Smooth muscle cell (in vitro differentiated cells): ENCODE measurements around the gene WNK4. TPM values are rescaled to one million over a fixed set of nuclear protein-coding genes. Genes with fewer than 3 reads are reported as not detected.

Source experiments
- DNase-seq: peaks from one replicate; lab custom pipeline; 2025; ENCODE audit not compliant: unreplicated experiment; lab: John Stamatoyannopoulos, UW
- H2AFZ ChIP-seq: fragments of 200-600 bp; sonication (generic); 2 replicates; pipeline ENCODE4 v1.6.0; 2016; ENCODE audit warnings: antibody characterized with exemption, low read depth, mild to moderate bottlenecking
- H3F3A ChIP-seq: fragments of 200-600 bp; sonication (generic); 2 replicates; pipeline ENCODE4 v1.6.0; 2017; ENCODE audit warnings: antibody characterized with exemption, low read depth
- H3K27ac ChIP-seq: fragments of 200-600 bp; sonication (generic); 2 replicates; pipeline ENCODE4 v1.5.1; 2016; ENCODE audit warnings: low read depth, mild to moderate bottlenecking
- H3K27me3 ChIP-seq: fragments of 200-600 bp; sonication (generic); 2 replicates; pipeline ENCODE4 v1.6.1; 2016; ENCODE audit warnings: low read depth, mild to moderate bottlenecking
- H3K36me3 ChIP-seq: fragments of 200-600 bp; sonication (generic); 2 replicates; pipeline ENCODE4 v1.5.1; 2016; ENCODE audit warnings: low read depth
- H3K4me1 ChIP-seq: fragments of 200-600 bp; sonication (generic); 2 replicates; pipeline ENCODE4 v1.5.1; 2016; ENCODE audit warnings: low read depth
- H3K4me2 ChIP-seq: fragments of 200-600 bp; sonication (generic); 2 replicates; pipeline ENCODE4 v1.6.0; 2016; ENCODE audit warnings: mild to moderate bottlenecking
- H3K4me3 ChIP-seq: fragments of 200-600 bp; sonication (generic); 2 replicates; pipeline ENCODE4 v1.5.1; 2016; ENCODE audit warnings: mild to moderate bottlenecking
- H3K79me2 ChIP-seq: fragments of 200-600 bp; sonication (generic); 2 replicates; pipeline ENCODE4 v1.6.0; 2016; ENCODE audit warnings: low read depth, mild to moderate bottlenecking
- H3K9ac ChIP-seq: fragments of 200-600 bp; sonication (generic); 2 replicates; pipeline ENCODE4 v1.6.0; 2016; ENCODE audit warnings: low read depth
- H3K9me3 ChIP-seq: fragments of 200-600 bp; sonication (generic); replicated peaks from 2 replicates; pipeline ENCODE4 v1.5.1; 2016; ENCODE audit warnings: low read depth
- H4K20me1 ChIP-seq: fragments of 200-600 bp; sonication (generic); 2 replicates; pipeline ENCODE4 v1.6.0; 2016; ENCODE audit warnings: low read depth
- CTCF ChIP-seq: fragments of 200-600 bp; sonication (generic); IDR thresholded peaks from 2 replicates; pipeline ENCODE4 v1.5.1; 2017; ENCODE audit warnings: borderline replicate concordance, mild to moderate bottlenecking, antibody characterized with exemption; ENCODE audit not compliant: insufficient read depth, poor library complexity, severe bottlenecking
- WGBS: methylation state at CpG from one replicate; pipeline ENCODE4 v1.1.7; 2016; ENCODE audit warnings: low lambda C conversion rate; 5-methylcytosine and 5-hydroxymethylcytosine counted together
- polyA plus RNA-seq: library from polyadenylated mRNA; unstranded; fragments of >200 nt; fragmentation: Nextera tagmentation; extraction: Ambion mirVana; gene quantifications from 2 replicates; pipeline ENCODE4 v1.2.1, GENCODE V29; 2016
- total RNA-seq: library from RNA; depleted of rRNA; stranded (reverse); fragments of >200 nt; gene quantifications from 2 replicates; pipeline ENCODE4 v1.2.3, GENCODE V29; 2014

The WNK4 gene
- total and polyA plus RNA-seq, 2 experiments from 2014 or later = 0.49 TPM; not detected in 1

DNA sequence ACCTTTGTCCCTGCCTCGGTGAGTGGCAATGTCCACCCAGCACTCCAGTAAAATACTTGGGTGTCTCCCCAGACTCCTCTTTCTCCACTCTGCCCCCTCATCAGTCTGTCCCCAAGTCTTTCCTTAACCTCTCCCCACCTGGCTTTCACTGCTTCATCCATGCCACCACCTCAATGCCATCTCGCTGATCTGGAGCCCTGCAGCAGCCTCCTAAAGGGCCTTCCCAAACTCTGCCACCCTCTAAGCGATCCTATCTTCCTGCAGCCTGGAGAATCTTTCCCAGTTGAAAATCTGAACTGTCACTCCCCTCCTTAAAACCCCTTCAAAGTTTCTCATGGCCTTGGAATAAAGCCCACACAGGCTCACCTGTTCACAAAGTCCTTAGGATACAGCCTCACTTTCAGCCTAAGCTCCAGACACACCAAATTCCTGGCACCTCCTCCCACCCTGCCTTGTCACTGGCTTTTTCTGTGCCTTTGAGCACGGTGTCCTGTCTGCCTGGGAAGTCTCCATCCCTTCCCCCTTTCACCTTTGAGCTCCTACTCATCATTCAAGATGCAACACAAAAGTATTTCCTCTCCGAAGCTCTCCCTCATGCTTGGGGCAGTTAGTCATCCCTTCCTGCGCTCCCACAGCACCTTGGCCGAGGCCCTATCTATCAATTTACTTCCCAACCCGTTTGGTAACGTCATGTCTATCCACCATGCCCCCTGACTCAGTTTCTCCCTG is 2.8 kb downstream of the WNK4 start:
- H3K9me3 ChIP-seq = no peaks in the 10 kb centered on the region
- no peak overlapping the region for H2AFZ ChIP-seq
- no peak overlapping the region for H3K4me2 ChIP-seq
- H3K79me2 ChIP-seq = no peaks in the 10 kb centered on the region
- H3K9ac ChIP-seq = no peak overlapping the region
- peaks cover 28% of the 10 kb centered on the region for H3K27me3 ChIP-seq
- H3K36me3 ChIP-seq = no peaks in the 10 kb centered on the region
- no peak for DNase-seq
- H4K20me1 ChIP-seq = no peaks in the 10 kb centered on the region
- H3K4me1 ChIP-seq = no peaks in the 10 kb centered on the region
- WGBS = 46% methylated on average over 9 of the region's 9 CpGs
- no peak overlapping the region for H3K27ac ChIP-seq
- H3F3A ChIP-seq = peaks cover 3% of the 10 kb centered on the region
- TF ChIP-seq CTCF = no peak
- H3K4me3 ChIP-seq = no peak overlapping the region

DNA sequence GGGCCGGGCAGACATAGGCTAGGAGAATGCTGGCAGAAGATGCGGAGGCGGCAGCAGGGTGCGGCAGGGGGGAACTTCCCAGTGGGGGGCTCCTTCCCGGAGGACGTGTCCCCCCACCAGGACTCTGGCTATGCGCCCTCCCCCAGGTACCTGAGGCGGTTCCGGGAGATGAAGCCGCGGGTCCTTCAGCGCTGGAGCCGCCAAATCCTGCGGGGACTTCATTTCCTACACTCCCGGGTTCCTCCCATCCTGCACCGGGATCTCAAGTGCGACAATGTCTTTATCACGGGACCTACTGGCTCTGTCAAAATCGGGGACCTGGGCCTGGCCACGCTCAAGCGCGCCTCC is 3.4 kb downstream of the WNK4 start:
- H3K4me1 ChIP-seq = no peaks in the 10 kb centered on the region
- H3K79me2 ChIP-seq = no peaks in the 10 kb centered on the region
- WGBS = 89% methylated on average over 20 of the region's 22 CpGs
- no peak overlapping the region for H3K4me2 ChIP-seq
- no peaks in the 10 kb centered on the region for H3F3A ChIP-seq
- no peak overlapping the region for H3K27ac ChIP-seq
- H3K9me3 ChIP-seq = no peaks in the 10 kb centered on the region
- H3K9ac ChIP-seq = no peak overlapping the region
- no peak for DNase-seq
- no peaks in the 10 kb centered on the region for H4K20me1 ChIP-seq
- H3K27me3 ChIP-seq = peaks cover 28% of the 10 kb centered on the region
- no peak overlapping the region for H2AFZ ChIP-seq
- H3K4me3 ChIP-seq = no peak overlapping the region
- no peak for TF ChIP-seq CTCF
- no peaks in the 10 kb centered on the region for H3K36me3 ChIP-seq

DNA sequence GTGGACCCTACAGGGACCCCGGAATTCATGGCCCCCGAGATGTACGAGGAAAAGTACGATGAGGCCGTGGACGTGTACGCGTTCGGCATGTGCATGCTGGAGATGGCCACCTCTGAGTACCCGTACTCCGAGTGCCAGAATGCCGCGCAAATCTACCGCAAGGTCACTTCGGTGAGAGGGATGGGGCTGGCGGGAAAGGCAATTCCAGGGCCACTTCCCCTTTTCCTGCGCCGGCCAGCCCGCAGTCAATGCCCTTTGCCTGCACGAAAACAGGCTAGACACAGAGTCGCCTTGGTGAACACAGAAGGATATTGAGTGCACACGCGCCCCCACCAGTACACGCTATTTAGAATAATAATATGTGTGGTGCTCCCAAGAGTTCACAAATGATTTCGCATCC is 4.0 kb downstream of the WNK4 start:
- no peaks in the 10 kb centered on the region for H3K9me3 ChIP-seq
- H3K36me3 ChIP-seq = no peaks in the 10 kb centered on the region
- H3K27me3 ChIP-seq = peaks cover 28% of the 10 kb centered on the region
- no peak overlapping the region for H3K27ac ChIP-seq
- H2AFZ ChIP-seq = no peak overlapping the region
- no peaks in the 10 kb centered on the region for H4K20me1 ChIP-seq
- no peaks in the 10 kb centered on the region for H3K79me2 ChIP-seq
- H3K4me2 ChIP-seq = no peak overlapping the region
- H3K9ac ChIP-seq = no peak overlapping the region
- H3F3A ChIP-seq = no peaks in the 10 kb centered on the region
- TF ChIP-seq CTCF = no peak
- WGBS = 94% methylated on average over 23 of the region's 25 CpGs
- DNase-seq = no peak
- H3K4me1 ChIP-seq = no peaks in the 10 kb centered on the region
- no peak overlapping the region for H3K4me3 ChIP-seq
